IPS-NIHi7 (cell line): Measurements from ENCODE around the gene RRP1B.

Source experiments
- DNase-seq: peaks from one replicate; pipeline ENCODE4 v3.0.0; 2012; ENCODE audit warnings: mixed read lengths; ENCODE audit errors: extremely low spot score

RRP1B gene

DNA sequence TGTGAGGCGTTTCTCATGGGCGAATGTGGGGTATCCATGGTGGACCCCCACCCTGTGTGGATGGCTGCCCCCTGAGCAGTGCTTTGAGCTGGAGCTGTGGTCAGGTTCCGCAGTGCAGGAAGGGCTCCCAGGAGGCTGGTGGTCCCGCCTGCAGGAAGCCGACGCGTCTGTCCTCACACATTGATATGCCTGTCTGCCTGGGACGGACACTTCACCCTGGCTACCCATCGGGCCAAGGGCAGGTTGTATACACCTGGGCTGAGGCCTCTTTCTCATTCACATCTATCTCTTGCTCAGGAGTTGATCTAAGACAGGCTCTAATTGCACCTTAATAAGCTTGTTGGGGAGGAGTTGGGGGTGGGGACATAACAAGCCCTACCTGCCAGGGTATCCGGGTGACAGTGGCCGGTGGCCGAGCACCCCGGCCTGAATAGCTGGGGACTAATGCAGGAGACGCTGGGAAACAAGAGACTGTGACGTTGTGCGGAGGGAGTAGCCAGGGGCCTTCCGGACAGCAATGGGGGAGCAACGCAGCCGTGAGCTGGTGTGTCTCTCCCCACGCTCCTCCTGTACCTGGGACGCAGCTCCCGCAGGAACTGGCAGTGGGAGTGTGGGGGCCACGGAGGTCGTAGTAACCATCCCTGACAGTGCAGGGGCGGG, 81.3 kb downstream of the RRP1B start:
- peak; percentile 79 for DNase-seq

DNA sequence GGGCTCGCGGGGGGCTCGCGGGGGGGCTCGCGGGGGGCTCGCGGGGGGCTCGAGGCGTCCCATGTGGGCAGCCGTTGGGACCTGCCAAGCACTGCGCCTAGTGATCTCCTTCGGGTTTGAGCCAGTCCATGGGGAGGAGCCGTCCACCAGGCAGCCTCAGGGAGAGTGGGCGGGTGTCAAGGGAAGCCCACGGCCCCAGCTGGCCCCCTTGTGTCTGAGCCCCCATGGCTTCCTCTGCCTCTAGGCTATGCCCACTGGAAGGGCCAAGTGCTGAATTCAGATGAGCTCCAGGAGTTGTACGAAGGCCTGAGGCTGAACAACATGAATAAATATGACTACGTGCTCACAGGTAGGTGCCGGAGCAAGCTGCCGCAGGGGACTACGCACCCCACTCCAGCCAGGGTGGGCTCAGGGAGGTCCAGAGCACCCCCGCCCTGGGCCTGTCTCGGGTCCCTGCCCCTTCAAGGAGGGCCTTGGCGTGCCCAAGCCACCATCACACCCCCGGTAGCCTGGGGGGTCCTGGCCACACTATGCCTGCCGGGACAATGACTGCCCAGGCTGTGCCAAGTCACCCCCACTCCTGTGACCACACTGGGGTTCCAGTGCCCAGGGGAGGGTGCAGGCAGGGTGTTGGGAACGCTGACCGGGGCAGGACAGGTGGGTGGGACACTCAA, 82.2 kb downstream of the RRP1B start:
- DNase-seq = peak; percentile 59

DNA sequence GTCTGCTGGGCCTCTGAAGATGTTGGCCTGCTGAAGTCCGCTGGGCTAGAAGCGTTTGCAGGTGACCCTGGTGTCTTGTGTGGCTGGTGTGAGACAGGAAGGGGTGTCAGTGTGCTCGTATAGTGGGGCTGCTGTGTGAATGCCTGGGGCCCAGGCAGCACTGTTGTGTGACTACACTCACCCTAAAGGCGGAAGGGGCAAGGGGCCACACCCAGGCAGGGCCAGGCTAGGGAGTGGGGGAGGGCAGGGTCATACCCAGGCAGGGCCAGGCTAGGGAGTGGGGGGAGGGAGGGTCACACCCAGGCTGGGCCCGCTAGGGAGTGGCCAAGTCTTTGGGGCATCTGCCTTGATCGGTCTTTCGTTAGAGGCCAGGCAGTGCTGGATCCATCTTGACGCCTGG, 84.6 kb downstream of the RRP1B start:
- no peak for DNase-seq

DNA sequence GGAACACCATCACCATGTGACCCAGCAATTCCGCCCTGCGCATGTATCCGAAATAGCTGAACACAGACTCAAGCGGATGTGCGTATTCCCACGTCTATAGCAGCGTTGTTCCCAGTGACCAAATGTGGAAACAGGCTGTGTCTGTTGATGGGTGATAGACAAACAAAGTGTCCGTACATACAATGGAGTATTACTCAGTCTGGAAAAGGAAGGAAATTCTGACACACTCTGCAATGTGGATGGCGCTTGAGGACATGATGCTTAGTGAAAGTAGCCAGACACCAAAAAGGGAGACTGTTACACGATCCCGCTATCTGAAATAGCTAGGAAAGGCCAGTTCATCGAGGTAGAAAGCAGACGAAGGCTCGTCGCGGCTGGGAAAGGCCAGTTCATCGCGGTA, 85.4 kb downstream of the RRP1B start:
- DNase-seq = no peak
